K562 (cell line): ENCODE measurements around the gene CLSTN1.

ENCODE experiments used
- ATF7 ChIP-seq: fragments of 450-650 bp; IDR thresholded peaks from 2 replicates; pipeline ENCODE4 v1.7.1; 2014; ENCODE audit warnings: mild to moderate bottlenecking, moderate library complexity
- DPF2 ChIP-seq: fragments of 450-650 bp; IDR thresholded peaks from 2 replicates; pipeline ENCODE4 v1.6.1; 2016
- JUN ChIP-seq, 2 experiments: sonication (generic) in 1 of 2; formaldehyde crosslinking in 1 of 2; IDR thresholded peaks; 2 replicates each; pipeline versions ENCODE4 v1.6.1 to v1.8.0; 2012 to 2022; ENCODE audit warnings: borderline replicate concordance in 2 of 2, mild to moderate bottlenecking in 2 of 2, improper control_type of control experiment in 1 of 2, low read depth in 1 of 2, low read length in 1 of 2, missing genetic modification reagents in 1 of 2
- MAX ChIP-seq: sonication (generic); formaldehyde crosslinking; IDR thresholded peaks from 2 replicates; pipeline ENCODE4 v1.9.0; 2022; ENCODE audit warnings: mild to moderate bottlenecking, missing genetic modification reagents
- NRF1 ChIP-seq, 2 experiments: fragments of 450-650 bp; IDR thresholded peaks in 1 of 2; conservative IDR thresholded peaks in 1 of 2; 2 replicates each; pipeline ENCODE4 v1.6.1; 2014; ENCODE audit warnings: mild to moderate bottlenecking in 2 of 2
- ZFP1 ChIP-seq: fragments of 450-650 bp; formaldehyde crosslinking; IDR thresholded peaks from 2 replicates; pipeline ENCODE4 v1.4.0; 2020; ENCODE audit warnings: mild to moderate bottlenecking, mixed read lengths

GRCh38 chr1:9808459-9808858, 15.3 kb downstream of the CLSTN1 start:
- no peak for TF ChIP-seq ATF7
- no peak for TF ChIP-seq JUN (IDR thresholded peaks at IDR 0.05; ENCODE audit: borderline replicate concordance, low read depth, low read length)
- TF ChIP-seq JUN (CRISPR knock-in tag; IDR thresholded peaks at IDR 0.05; ENCODE audit: borderline replicate concordance) = no peak
- TF ChIP-seq NRF1 (conservative IDR thresholded peaks at IDR 0.05 in 1 of 2, IDR thresholded peaks at IDR 0.05 in 1 of 2) = no peak
- TF ChIP-seq ZFP1 (CRISPR knock-in tag) = no peak
- no peak for TF ChIP-seq DPF2
- TF ChIP-seq MAX = no peak
